Activated CD4-positive, alpha-beta memory T cell treated with anti-CD3 and anti-CD28 coated beads for 36 hours (primary cell): ENCODE measurements around the gene AGAP9. TPM values are rescaled to one million over a fixed set of nuclear protein-coding genes. Genes with fewer than 3 reads are reported as not detected.
"Not testable (repeated sequence)": the region's sequence is repeated elsewhere in the genome, so short reads cannot be mapped to it uniquely, and the experiment has no call there.

Experiments
- CTCF ChIA-PET: fragments of 350-600 bp; sonication (Branson Sonifier 250); formaldehyde crosslinking; loops from one replicate; lab custom pipeline; 2021; ENCODE audit warnings: antibody characterized with exemption, inconsistent platforms; lab: Charles Lee
- POLR2A ChIA-PET: fragments of 350-600 bp; sonication (Branson Sonifier 250); formaldehyde crosslinking; loops from one replicate; lab custom pipeline; 2021; ENCODE audit warnings: antibody characterized with exemption; lab: Charles Lee
- DNase-seq: peaks from one replicate; pipeline ENCODE4 v3.0.0-alpha.2; 2020
- H3K27ac Mint-ChIP-seq: one replicate; pipeline ENCODE4 v1.8.0; 2021; ENCODE audit warnings: mixed read lengths
- H3K27me3 Mint-ChIP-seq: one replicate; pipeline ENCODE4 v1.8.0; 2021; ENCODE audit warnings: mixed read lengths
- H3K36me3 Mint-ChIP-seq: one replicate; pipeline ENCODE4 v1.8.0; 2021; ENCODE audit warnings: mixed read lengths
- H3K4me1 Mint-ChIP-seq: one replicate; pipeline ENCODE4 v1.8.0; 2021; ENCODE audit warnings: low read depth, mixed read lengths
- H3K4me3 Mint-ChIP-seq: one replicate; pipeline ENCODE4 v1.8.0; 2021; ENCODE audit warnings: mild to moderate bottlenecking, mixed read lengths
- H3K9me3 Mint-ChIP-seq: one replicate; pipeline ENCODE4 v1.8.0; 2021; ENCODE audit warnings: mixed read lengths
- intact Hi-C: fragments of 100-400 bp; cut with micrococcal nuclease; formaldehyde crosslinking; loops from one replicate; pipeline ENCODE4 v1.15.1; 2023
- total RNA-seq, 2 experiments: library from RNA; stranded (reverse); gene quantifications; one replicate each; pipeline ENCODE4 v1.2.3, GENCODE V29; 2021

The AGAP9 gene
- 1 to 10 TPM; 6.6 to 7.2 TPM for total RNA-seq

GRCh38 chr10:47523475-47523874, at the start of gene AGAP9:
Gene AGAP9 (minus strand): TSS chr10:47523638. CDS start chr10:47523526, 112 bp downstream.
- DNase-seq, H3K36me3 Mint-ChIP-seq, H3K4me3 Mint-ChIP-seq, H3K27ac Mint-ChIP-seq, intact Hi-C loops, H3K4me1 Mint-ChIP-seq, H3K9me3 Mint-ChIP-seq, H3K27me3 Mint-ChIP-seq, CTCF ChIA-PET, POLR2A ChIA-PET: not testable (repeated sequence)

- H3K36me3 Mint-ChIP-seq, H3K27ac Mint-ChIP-seq, H3K4me1 Mint-ChIP-seq, CTCF ChIA-PET, POLR2A ChIA-PET, H3K27me3 Mint-ChIP-seq, H3K4me3 Mint-ChIP-seq, intact Hi-C loops, H3K9me3 Mint-ChIP-seq, DNase-seq: not testable (repeated sequence)
Measured at GRCh38 chr10:47571138-47571912, 47.9 kb upstream of the AGAP9 start.

- CTCF ChIA-PET, H3K4me3 Mint-ChIP-seq, intact Hi-C loops, H3K9me3 Mint-ChIP-seq, POLR2A ChIA-PET, H3K27ac Mint-ChIP-seq, H3K4me1 Mint-ChIP-seq, H3K36me3 Mint-ChIP-seq, H3K27me3 Mint-ChIP-seq, DNase-seq: not testable (repeated sequence)
Measured at GRCh38 chr10:47566757-47567156, 43.3 kb upstream of the AGAP9 start.

- H3K4me1 Mint-ChIP-seq, DNase-seq, H3K9me3 Mint-ChIP-seq, H3K27me3 Mint-ChIP-seq, POLR2A ChIA-PET, H3K27ac Mint-ChIP-seq, intact Hi-C loops, H3K4me3 Mint-ChIP-seq, CTCF ChIA-PET, H3K36me3 Mint-ChIP-seq: not testable (repeated sequence)
Measured at GRCh38 chr10:47566108-47566699, 42.8 kb upstream of the AGAP9 start.

GRCh38 chr10:47565517-47565920, 42.1 kb upstream of the AGAP9 start:
- H3K9me3 Mint-ChIP-seq, H3K27me3 Mint-ChIP-seq, POLR2A ChIA-PET, H3K4me1 Mint-ChIP-seq, H3K27ac Mint-ChIP-seq, H3K36me3 Mint-ChIP-seq, DNase-seq, H3K4me3 Mint-ChIP-seq, intact Hi-C loops, CTCF ChIA-PET: not testable (repeated sequence)

- H3K4me3 Mint-ChIP-seq, H3K36me3 Mint-ChIP-seq, DNase-seq, H3K9me3 Mint-ChIP-seq, H3K27ac Mint-ChIP-seq, intact Hi-C loops, CTCF ChIA-PET, H3K4me1 Mint-ChIP-seq, POLR2A ChIA-PET, H3K27me3 Mint-ChIP-seq: not testable (repeated sequence)
Measured at GRCh38 chr10:47564953-47565352, 41.5 kb upstream of the AGAP9 start.

- CTCF ChIA-PET, H3K27ac Mint-ChIP-seq, H3K27me3 Mint-ChIP-seq, H3K36me3 Mint-ChIP-seq, H3K9me3 Mint-ChIP-seq, H3K4me3 Mint-ChIP-seq, DNase-seq, H3K4me1 Mint-ChIP-seq, POLR2A ChIA-PET, intact Hi-C loops: not testable (repeated sequence)
Measured at GRCh38 chr10:47564318-47564717, 40.9 kb upstream of the AGAP9 start.

GRCh38 chr10:47560452-47560851, 37.0 kb upstream of the AGAP9 start:
- H3K4me3 Mint-ChIP-seq, CTCF ChIA-PET, intact Hi-C loops, H3K27ac Mint-ChIP-seq, DNase-seq, H3K9me3 Mint-ChIP-seq, H3K36me3 Mint-ChIP-seq, POLR2A ChIA-PET, H3K27me3 Mint-ChIP-seq: not testable (repeated sequence)
- H3K4me1 Mint-ChIP-seq, result peaks cover 11% of the 10 kb centered on the region

GRCh38 chr10:47559718-47560308, 36.4 kb upstream of the AGAP9 start:
- intact Hi-C loops, result not testable (repeated sequence)

GRCh38 chr10:47558109-47558508, 34.7 kb upstream of the AGAP9 start:
- H3K4me1 Mint-ChIP-seq, result peaks cover 15% of the 10 kb centered on the region
- H3K9me3 Mint-ChIP-seq, H3K27ac Mint-ChIP-seq, H3K4me3 Mint-ChIP-seq, H3K36me3 Mint-ChIP-seq, H3K27me3 Mint-ChIP-seq, POLR2A ChIA-PET, CTCF ChIA-PET, DNase-seq, intact Hi-C loops: not testable (repeated sequence)

More at GRCh38 chr10:47559718-47560308, 36.4 kb upstream of the AGAP9 start:
- H3K27ac Mint-ChIP-seq, H3K27me3 Mint-ChIP-seq, H3K9me3 Mint-ChIP-seq, H3K4me3 Mint-ChIP-seq, CTCF ChIA-PET, POLR2A ChIA-PET, DNase-seq, H3K36me3 Mint-ChIP-seq: not testable (repeated sequence)
- peaks cover 13% of the 10 kb centered on the region for H3K4me1 Mint-ChIP-seq

GRCh38 chr10:47557616-47558015, 34.2 kb upstream of the AGAP9 start:
- H3K36me3 Mint-ChIP-seq, H3K27ac Mint-ChIP-seq, intact Hi-C loops, H3K9me3 Mint-ChIP-seq, CTCF ChIA-PET, H3K27me3 Mint-ChIP-seq, POLR2A ChIA-PET, H3K4me3 Mint-ChIP-seq, DNase-seq: not testable (repeated sequence)
- peaks cover 17% of the 10 kb centered on the region for H3K4me1 Mint-ChIP-seq

- H3K4me3 Mint-ChIP-seq, H3K27ac Mint-ChIP-seq, intact Hi-C loops, CTCF ChIA-PET, DNase-seq, H3K9me3 Mint-ChIP-seq, H3K36me3 Mint-ChIP-seq, H3K27me3 Mint-ChIP-seq, POLR2A ChIA-PET: not testable (repeated sequence)
- H3K4me1 Mint-ChIP-seq, result peaks cover 19% of the 10 kb centered on the region
Measured at GRCh38 chr10:47555334-47555733, 31.9 kb upstream of the AGAP9 start.
